HG03571 (cell line): Measurements from ENCODE around the gene C21orf58.

ENCODE experiments used
- ATAC-seq: cut with Tn5 transposase; IDR thresholded peaks from one replicate; pipeline ENCODE4 v1.9.1; 2021; ENCODE audit not compliant: unreplicated experiment

C21orf58 gene

GRCh38 chr21:46264690-46265144 is 59.0 kb downstream of the C21orf58 start:
- ATAC-seq, result no peak

GRCh38 chr21:46264046-46264689 is 59.5 kb downstream of the C21orf58 start:
- ATAC-seq, result no peak

- no peak for ATAC-seq
Measured at GRCh38 chr21:46256501-46256994, 67.1 kb downstream of the C21orf58 start.

GRCh38 chr21:46255758-46256337 is 67.8 kb downstream of the C21orf58 start:
- ATAC-seq, result no peak

- no peak for ATAC-seq
Measured at GRCh38 chr21:46255166-46255565, 68.5 kb downstream of the C21orf58 start.

- ATAC-seq, result peak; percentile 53
Measured at GRCh38 chr21:46254208-46254975, 69.3 kb downstream of the C21orf58 start.

- ATAC-seq, result peak; percentile 53
Measured at GRCh38 chr21:46253610-46254124, 70.0 kb downstream of the C21orf58 start.

GRCh38 chr21:46252840-46253239 is 70.8 kb downstream of the C21orf58 start:
- no peak for ATAC-seq
